Measurements from ENCODE around the gene HSD3B1. TPM values are rescaled to one million over a fixed set of nuclear protein-coding genes. Genes with fewer than 3 reads are reported as not detected.

HSD3B1 gene
- total RNA-seq, 2 experiments from 2014 or later, result not detected

DNA sequence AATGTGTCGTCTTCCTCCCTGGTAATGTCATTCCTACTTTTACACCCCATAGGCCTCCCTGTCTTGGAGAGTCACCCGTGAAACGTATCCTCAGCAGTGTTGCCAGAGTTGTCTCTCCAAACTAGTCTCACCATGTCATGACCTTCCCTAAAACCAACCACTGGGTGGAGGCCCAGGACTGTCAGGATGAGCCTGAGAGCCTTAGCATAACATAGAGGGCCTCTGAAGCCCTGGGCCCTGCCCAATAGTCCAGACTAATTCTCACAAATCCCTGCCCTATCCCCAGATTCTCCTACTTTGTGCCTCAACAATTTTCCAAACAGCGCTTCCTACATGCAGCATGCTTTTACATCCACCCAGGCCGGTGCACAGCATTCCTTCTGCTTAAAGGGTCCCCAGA, 29.3 kb upstream of the HSD3B1 start:
- Mint-ChIP-seq H3K27me3 (no peaks in the 10 kb centered on the region), H3K27ac (no peak overlapping the region), H3K9me3 (no peaks in the 10 kb centered on the region), H3K4me1 (ENCODE audit: low read depth) (no peaks in the 10 kb centered on the region), H3K36me3 (no peaks in the 10 kb centered on the region), H3K4me3 (no peak overlapping the region)
- DNase-seq, result no peak
- intact Hi-C loops (cut with micrococcal nuclease), result no loop called here
- CTCF ChIA-PET, result no interaction called here
- POLR2A ChIA-PET, result no interaction called here

DNA sequence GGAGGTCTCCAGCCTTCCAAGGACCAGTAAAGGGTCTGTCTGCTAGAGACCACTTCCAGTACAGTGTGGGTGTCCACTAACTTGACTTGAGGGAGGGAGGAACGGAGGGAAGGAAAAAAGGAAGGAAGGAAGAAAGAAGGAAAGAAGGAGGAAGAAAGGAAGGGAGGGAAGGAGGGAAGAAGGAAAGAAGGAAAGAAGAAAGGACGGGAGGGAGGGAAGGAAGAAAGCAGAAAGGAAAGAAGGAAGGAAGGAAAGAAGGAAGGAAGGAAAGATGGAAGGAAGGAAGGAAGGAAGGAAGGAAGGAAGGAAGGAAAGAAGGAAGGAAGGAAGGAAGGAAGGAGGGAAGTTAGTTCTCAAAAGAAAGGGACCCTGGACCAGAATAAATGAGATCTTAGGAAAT, 26.8 kb upstream of the HSD3B1 start:
- H3K9me3 Mint-ChIP-seq, result no peaks in the 10 kb centered on the region
- H3K27ac Mint-ChIP-seq, result no peak overlapping the region
- no peaks in the 10 kb centered on the region for H3K27me3 Mint-ChIP-seq
- POLR2A ChIA-PET, result no interaction called here
- no peaks in the 10 kb centered on the region for H3K36me3 Mint-ChIP-seq
- H3K4me3 Mint-ChIP-seq, result no peak overlapping the region
- no peak for DNase-seq
- intact Hi-C loops (cut with micrococcal nuclease), result no loop called here
- CTCF ChIA-PET, result no interaction called here
- H3K4me1 Mint-ChIP-seq (ENCODE audit: low read depth), result no peaks in the 10 kb centered on the region

GRCh38 chr1:119481951-119482350, 25.1 kb upstream of the HSD3B1 start:
- Mint-ChIP-seq H3K4me3 (no peak overlapping the region), H3K27me3 (no peaks in the 10 kb centered on the region), H3K9me3 (no peaks in the 10 kb centered on the region), H3K27ac (no peak overlapping the region), H3K4me1 (ENCODE audit: low read depth) (no peaks in the 10 kb centered on the region), H3K36me3 (no peaks in the 10 kb centered on the region)
- ChIA-PET POLR2A (no interaction called here), CTCF (no interaction called here)
- no peak for DNase-seq
- intact Hi-C loops (cut with micrococcal nuclease), result no loop called here

DNA sequence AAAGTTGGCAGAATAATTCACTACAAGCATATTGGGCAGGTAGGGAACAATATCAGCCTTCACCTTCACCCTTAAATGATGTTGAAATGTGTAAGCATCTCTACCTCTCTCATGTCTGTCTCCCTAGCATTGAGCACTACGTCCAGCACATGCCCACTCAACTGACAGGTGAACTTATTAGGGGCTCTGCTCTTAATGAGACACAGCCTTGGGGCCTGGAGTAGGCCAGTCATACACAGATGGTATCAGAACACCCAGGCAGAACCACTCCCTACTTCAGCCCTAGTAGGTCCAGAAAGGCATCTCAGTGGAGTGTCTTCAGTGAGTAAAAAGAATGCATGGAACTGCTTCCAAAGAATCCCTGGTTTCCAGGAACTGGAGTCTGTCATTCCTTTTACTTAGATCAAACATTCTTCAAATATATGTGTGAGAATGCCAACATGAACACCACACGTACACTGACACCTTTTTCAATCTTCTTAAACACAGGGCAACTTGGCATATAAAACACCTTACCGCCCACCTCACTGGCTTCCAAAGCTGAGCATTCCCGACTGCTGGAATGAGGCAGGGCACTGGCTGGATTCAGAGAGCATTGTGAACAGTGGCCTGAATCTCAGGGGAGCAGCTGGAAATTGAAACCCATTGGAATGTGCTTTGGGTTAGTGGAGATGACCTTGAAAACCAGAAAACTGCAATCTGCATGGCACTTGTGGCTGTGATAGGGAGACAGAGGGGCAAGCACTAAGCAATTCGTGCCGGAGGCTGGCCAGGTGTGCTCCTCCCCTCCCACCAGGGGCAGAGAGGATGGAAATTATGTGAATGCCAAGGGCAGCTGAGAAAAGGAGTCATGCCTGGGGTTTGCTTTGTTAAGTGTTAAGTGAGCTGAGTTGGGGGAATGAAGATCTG, 24.2 kb upstream of the HSD3B1 start:
- no peak for DNase-seq
- Mint-ChIP-seq H3K4me1 (ENCODE audit: low read depth) (no peaks in the 10 kb centered on the region), H3K4me3 (no peak overlapping the region), H3K27ac (no peak overlapping the region), H3K9me3 (no peaks in the 10 kb centered on the region), H3K27me3 (no peaks in the 10 kb centered on the region), H3K36me3 (no peaks in the 10 kb centered on the region)
- intact Hi-C loops (cut with micrococcal nuclease), result no loop called here
- ChIA-PET POLR2A (no interaction called here), CTCF (no interaction called here)

DNA sequence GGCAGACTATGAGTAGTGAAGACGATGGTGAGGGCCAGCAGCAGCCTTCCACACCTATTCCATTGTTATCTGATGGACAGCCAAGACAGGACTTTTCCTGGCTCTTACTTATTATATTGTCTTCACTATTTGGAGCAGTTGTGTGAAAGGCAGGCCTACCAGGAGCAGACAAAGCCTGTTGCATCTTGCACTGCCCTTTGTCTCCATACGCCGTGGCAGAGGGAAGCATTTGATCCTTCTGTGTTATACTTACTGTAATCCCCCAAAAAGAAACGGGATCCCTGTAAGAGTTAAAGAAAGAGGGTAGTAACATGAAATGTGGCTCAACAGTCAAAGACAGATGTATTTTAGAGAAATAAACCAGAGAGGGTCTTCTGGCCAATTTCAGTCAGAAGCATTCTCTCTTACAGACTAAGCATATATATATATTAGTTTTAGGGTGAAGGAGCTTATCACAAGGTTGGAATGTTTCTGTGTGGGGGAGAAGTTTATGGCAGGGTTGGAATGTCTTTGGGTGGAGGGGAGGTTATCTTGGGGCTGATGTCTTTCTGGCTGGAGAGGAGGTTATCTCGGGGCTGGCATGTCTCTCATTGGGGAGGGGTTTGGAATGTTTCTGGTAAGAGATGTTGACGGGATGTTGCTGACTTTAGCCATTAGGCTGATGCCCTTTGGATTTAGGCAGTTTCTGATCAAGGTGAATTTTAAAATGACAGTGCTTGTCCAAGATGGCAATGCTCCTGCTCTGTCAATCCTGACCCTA, 23.4 kb upstream of the HSD3B1 start:
- intact Hi-C loops (cut with micrococcal nuclease), result no loop called here
- Mint-ChIP-seq H3K4me1 (ENCODE audit: low read depth) (no peaks in the 10 kb centered on the region), H3K27me3 (no peaks in the 10 kb centered on the region), H3K27ac (no peak overlapping the region), H3K36me3 (no peaks in the 10 kb centered on the region), H3K9me3 (no peaks in the 10 kb centered on the region), H3K4me3 (no peak overlapping the region)
- DNase-seq, result no peak
- ChIA-PET POLR2A (no interaction called here), CTCF (no interaction called here)

GRCh38 chr1:119485201-119485600, 21.8 kb upstream of the HSD3B1 start:
- POLR2A ChIA-PET, result no interaction called here
- intact Hi-C loops (cut with micrococcal nuclease), result no loop called here
- CTCF ChIA-PET, result no interaction called here
- no peaks in the 10 kb centered on the region for H3K36me3 Mint-ChIP-seq
- H3K4me1 Mint-ChIP-seq (ENCODE audit: low read depth), result no peaks in the 10 kb centered on the region
- H3K9me3 Mint-ChIP-seq, result no peaks in the 10 kb centered on the region
- DNase-seq, result no peak
- no peak overlapping the region for H3K4me3 Mint-ChIP-seq
- H3K27ac Mint-ChIP-seq, result no peak overlapping the region
- H3K27me3 Mint-ChIP-seq, result no peaks in the 10 kb centered on the region

DNA sequence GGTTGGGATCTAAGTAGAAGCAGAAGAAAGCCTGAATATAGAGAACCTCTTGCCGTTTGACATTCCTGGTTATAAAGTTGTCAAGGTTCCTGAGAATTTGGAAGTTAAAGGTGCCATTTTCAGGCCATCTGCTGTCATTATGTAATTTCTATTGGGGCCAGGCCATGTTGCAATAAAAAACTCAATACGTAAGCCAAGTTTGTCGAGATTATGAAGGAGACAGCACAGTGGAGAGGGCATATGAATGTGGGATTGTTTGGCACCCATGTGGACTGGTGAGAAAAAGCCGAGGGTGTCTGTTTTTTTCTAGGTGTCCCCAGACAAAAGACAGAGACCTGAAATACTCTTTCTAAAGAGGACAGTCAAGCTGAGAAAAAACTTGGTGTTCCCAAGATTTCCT, 18.8 kb upstream of the HSD3B1 start:
- DNase-seq, result no peak
- CTCF ChIA-PET, result no interaction called here
- no peaks in the 10 kb centered on the region for H3K36me3 Mint-ChIP-seq
- intact Hi-C loops (cut with micrococcal nuclease), result no loop called here
- H3K27me3 Mint-ChIP-seq, result no peaks in the 10 kb centered on the region
- H3K27ac Mint-ChIP-seq, result no peak overlapping the region
- POLR2A ChIA-PET, result no interaction called here
- H3K9me3 Mint-ChIP-seq, result no peaks in the 10 kb centered on the region
- H3K4me3 Mint-ChIP-seq, result no peak overlapping the region
- no peaks in the 10 kb centered on the region for H3K4me1 Mint-ChIP-seq (ENCODE audit: low read depth)

DNA sequence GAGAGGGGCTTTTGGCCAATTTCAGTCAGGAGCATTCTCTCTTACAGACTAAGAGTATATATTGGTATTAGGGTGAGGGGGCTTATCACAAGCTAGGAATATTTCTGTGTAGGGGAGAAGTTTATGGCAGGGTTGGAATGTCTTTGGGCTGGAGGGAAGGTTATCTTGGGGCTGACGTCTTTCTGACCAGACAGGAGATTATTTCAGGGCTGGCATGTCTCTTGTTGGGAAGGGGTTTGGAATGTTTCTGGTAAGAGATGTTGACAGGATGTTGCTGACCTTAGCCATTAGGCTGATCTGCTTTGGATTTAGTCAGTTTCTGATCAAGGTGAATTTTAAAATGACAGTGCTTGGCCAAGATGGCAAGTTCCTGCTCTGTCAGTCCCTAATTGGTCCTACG, 17.8 kb upstream of the HSD3B1 start:
- Mint-ChIP-seq H3K27me3 (no peaks in the 10 kb centered on the region), H3K9me3 (no peaks in the 10 kb centered on the region), H3K27ac (no peak overlapping the region), H3K4me3 (no peak overlapping the region), H3K4me1 (ENCODE audit: low read depth) (no peaks in the 10 kb centered on the region), H3K36me3 (no peaks in the 10 kb centered on the region)
- ChIA-PET POLR2A (no interaction called here), CTCF (no interaction called here)
- intact Hi-C loops (cut with micrococcal nuclease), result no loop called here
- no peak for DNase-seq

GRCh38 chr1:119490925-119491324, 16.1 kb upstream of the HSD3B1 start:
- ChIA-PET POLR2A (no interaction called here), CTCF (no interaction called here)
- DNase-seq, result no peak
- Mint-ChIP-seq H3K27ac (no peak overlapping the region), H3K4me3 (no peak overlapping the region), H3K36me3 (no peaks in the 10 kb centered on the region), H3K27me3 (no peaks in the 10 kb centered on the region), H3K9me3 (no peaks in the 10 kb centered on the region), H3K4me1 (ENCODE audit: low read depth) (no peaks in the 10 kb centered on the region)
- intact Hi-C loops (cut with micrococcal nuclease), result no loop called here

- POLR2A ChIA-PET, result no interaction called here
- CTCF ChIA-PET, result no interaction called here
- no peaks in the 10 kb centered on the region for H3K9me3 Mint-ChIP-seq
- no peak overlapping the region for H3K4me3 Mint-ChIP-seq
- no peaks in the 10 kb centered on the region for H3K27me3 Mint-ChIP-seq
- no peak overlapping the region for H3K27ac Mint-ChIP-seq
- no peaks in the 10 kb centered on the region for H3K36me3 Mint-ChIP-seq
- DNase-seq, result no peak
- intact Hi-C loops (cut with micrococcal nuclease), result no loop called here
- H3K4me1 Mint-ChIP-seq (ENCODE audit: low read depth), result no peaks in the 10 kb centered on the region
Observed at GRCh38 chr1:119492763-119493162, 14.2 kb upstream of the HSD3B1 start.

DNA sequence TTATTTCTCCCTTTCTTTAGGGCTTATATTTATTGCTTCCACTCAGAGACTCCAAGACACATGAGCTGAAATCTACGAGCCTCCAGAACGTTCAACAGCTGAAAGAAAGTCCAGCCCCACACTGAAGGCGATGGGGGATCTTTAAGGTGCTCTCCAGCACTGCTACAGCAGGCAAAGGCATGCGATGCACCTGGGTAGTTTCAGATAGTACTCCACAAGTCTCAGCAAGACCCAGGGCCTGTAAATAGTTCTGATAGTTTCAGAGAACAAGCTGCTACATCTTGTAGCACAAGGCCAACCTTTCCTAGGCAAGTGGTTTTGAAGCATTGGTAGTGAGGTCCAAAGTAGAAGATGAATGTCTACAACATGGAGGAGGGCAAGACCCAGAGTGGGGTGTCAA, 2.2 kb upstream of the HSD3B1 start:
- CTCF ChIA-PET, result no interaction called here
- POLR2A ChIA-PET, result no interaction called here
- Mint-ChIP-seq H3K4me1 (ENCODE audit: low read depth) (no peaks in the 10 kb centered on the region), H3K36me3 (no peaks in the 10 kb centered on the region), H3K4me3 (no peak overlapping the region), H3K9me3 (peaks cover 3% of the 10 kb centered on the region), H3K27me3 (no peaks in the 10 kb centered on the region), H3K27ac (no peak overlapping the region)
- DNase-seq, result no peak
- intact Hi-C loops (cut with micrococcal nuclease), result no loop called here

DNA sequence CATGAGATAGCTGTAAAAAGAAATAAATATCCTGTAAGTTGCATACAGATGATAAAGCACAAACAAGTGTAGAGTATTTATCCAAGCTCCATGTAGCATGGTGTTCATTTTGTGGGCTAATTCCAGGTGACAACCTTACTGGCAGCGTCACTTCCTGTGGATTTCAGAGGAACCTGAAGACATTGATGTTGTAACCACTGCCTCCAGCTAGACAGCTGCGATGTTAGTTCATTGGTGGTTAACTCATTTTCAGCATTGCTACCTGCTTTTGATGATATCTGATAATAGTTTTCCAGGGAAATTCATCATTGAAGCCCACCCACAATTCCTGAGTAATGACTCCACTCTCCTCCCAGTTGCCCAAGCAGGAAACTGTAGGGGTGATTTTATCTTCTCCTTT, 3.0 kb downstream of the HSD3B1 start:
- H3K9me3 Mint-ChIP-seq, result no peaks in the 10 kb centered on the region

GRCh38 chr1:119515221-119515620, 8.2 kb downstream of the HSD3B1 start:
- H3K27ac Mint-ChIP-seq, result no peak overlapping the region
- intact Hi-C loops (cut with micrococcal nuclease), result no loop called here
- H3K4me3 Mint-ChIP-seq, result no peak overlapping the region
- ChIA-PET CTCF (no interaction called here), POLR2A (no interaction called here)
- DNase-seq, result no peak
- H3K9me3 Mint-ChIP-seq, result no peaks in the 10 kb centered on the region
- H3K27me3 Mint-ChIP-seq, result no peaks in the 10 kb centered on the region
- no peaks in the 10 kb centered on the region for H3K36me3 Mint-ChIP-seq
- H3K4me1 Mint-ChIP-seq (ENCODE audit: low read depth), result no peaks in the 10 kb centered on the region

More for the DNA sequence above, 3.0 kb downstream of the HSD3B1 start:
- Mint-ChIP-seq H3K36me3 (no peaks in the 10 kb centered on the region), H3K27ac (no peak overlapping the region), H3K4me3 (no peak overlapping the region), H3K4me1 (ENCODE audit: low read depth) (no peaks in the 10 kb centered on the region), H3K27me3 (no peaks in the 10 kb centered on the region)
- CTCF ChIA-PET, result no interaction called here
- POLR2A ChIA-PET, result no interaction called here
- intact Hi-C loops (cut with micrococcal nuclease), result no loop called here
- no peak for DNase-seq
